ENCODE results near the gene DOCK3.
"Not testable (repeated sequence)": the region's sequence is repeated elsewhere in the genome, so short reads cannot be mapped to it uniquely, and the experiment has no call there.

DOCK3 gene

DNA sequence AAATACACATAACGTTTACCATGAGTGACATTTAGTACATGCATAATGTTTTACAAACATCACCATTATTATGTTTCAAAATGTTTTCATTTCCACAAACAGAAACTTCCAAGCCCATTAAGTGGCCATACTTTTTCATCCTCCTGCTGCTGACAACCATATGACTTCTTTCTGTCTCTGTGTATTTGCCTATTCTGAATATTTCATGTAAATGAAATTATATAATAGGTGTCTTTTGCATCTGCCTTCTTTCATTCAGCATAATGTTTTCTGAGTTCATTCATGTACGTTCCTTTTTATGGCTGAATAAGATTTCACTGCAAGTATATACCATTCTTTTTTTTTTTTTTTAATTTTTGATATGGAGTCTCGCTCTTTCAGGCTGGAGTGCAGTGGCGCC is 209.0 kb downstream of the DOCK3 start:
- no peak for DNase-seq (ENCODE audit: low read depth)

GRCh38 chr3:50885070-50885850 is 210.5 kb downstream of the DOCK3 start:
- no peak for DNase-seq (ENCODE audit: low read depth)

DNA sequence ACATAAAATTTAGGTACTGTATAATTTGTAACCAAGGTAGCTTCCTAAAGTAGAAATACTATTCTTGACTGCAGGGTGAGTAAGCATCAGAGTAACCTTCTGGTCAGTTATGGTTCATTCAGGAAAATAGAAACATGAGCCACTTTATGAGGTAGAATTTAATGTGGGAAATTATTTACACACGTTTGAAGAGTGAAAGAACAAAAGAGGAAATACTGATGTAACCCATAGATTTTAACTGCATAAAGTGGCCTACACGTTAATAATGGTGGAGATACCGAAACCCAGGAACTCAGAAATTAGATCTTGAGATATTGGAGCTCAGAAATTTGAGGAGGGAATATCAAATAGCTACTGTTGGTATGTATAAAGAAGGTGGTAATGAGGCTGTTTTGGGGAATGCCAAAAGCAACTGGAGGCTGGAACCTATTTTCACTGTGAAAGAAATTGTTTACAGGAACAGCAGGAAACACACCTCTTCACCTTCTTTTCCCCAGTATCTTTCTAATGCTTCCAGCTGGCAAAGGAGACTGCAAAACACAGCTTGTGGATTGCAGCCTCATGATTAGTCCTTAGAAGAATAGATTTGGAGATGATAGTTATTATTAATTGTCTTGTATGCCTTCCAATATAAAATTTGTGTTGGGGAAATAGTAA is 216.1 kb downstream of the DOCK3 start:
- DNase-seq (ENCODE audit: low read depth) = no peak

- not testable (repeated sequence) for DNase-seq (ENCODE audit: low read depth)
These were observed 226.4 kb downstream of the DOCK3 start for GRCh38 chr3:50901097-50901496.

DNA sequence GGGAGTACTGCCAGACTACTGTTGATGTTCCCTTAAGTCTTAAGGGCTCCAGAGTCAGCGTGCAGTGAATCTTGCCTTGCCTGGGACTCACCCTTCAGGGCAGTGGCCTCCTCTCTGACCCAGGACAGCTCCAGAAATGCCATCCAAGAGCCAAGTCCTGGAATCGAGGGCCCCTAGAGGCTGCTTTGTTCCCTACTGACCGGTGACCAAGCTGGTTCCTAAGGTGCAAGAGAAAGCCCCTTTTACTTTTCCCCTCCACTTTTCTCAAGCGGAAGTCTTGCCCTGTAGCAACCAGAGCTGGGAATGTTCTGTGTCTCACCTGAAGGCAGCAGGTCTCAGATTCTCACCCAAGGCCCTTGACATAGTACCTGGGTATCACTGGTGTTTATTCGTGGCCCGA is 238.0 kb downstream of the DOCK3 start:
- DNase-seq (ENCODE audit: low read depth) = no peak

GRCh38 chr3:50913260-50913659 is 238.5 kb downstream of the DOCK3 start:
- DNase-seq (ENCODE audit: low read depth) = no peak

- DNase-seq (ENCODE audit: low read depth) = not testable (repeated sequence)
These were observed 247.3 kb downstream of the DOCK3 start for GRCh38 chr3:50922071-50922470.

DNA sequence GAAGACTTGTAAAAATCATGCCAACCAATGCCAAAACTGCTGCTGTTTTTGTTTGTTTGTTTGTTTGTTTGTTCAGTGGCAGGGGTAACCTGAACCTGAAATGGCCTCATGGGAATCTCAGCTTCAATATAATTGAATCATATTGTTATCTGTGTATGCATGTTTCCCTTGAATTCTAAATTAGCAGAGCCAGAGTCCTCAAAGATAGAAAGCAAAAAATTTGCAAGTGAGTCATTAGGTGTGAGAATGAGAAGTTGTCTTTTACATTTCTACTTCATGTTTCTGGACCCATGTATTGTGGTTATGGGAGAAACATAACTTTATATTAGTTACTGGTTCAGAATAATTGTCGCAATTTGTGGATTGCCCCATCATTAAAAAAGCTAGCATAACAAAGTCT is 249.2 kb downstream of the DOCK3 start:
- no peak for DNase-seq (ENCODE audit: low read depth)

- no peak for DNase-seq (ENCODE audit: low read depth)
These were observed 249.9 kb downstream of the DOCK3 start for GRCh38 chr3:50924638-50925037.

DNA sequence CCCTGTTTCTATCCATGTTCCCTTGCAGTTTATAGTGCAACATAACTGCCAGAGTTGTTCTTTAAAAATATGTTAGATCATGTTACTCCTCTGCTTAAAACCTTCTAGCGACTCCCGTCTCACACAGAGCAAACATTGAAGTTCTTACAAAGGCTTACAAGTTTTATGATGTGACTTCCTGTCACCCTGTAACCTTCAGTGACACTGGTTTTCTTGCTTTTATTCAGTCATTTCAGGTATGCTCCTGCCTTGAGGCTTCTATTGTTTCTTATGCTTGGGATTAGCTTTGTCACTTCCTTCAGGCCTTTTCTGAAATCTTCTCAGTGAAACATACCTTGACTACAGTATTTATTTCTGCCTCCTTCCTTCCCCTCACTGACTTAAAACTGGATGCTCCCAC is 252.1 kb downstream of the DOCK3 start:
- no peak for DNase-seq (ENCODE audit: low read depth)

DNA sequence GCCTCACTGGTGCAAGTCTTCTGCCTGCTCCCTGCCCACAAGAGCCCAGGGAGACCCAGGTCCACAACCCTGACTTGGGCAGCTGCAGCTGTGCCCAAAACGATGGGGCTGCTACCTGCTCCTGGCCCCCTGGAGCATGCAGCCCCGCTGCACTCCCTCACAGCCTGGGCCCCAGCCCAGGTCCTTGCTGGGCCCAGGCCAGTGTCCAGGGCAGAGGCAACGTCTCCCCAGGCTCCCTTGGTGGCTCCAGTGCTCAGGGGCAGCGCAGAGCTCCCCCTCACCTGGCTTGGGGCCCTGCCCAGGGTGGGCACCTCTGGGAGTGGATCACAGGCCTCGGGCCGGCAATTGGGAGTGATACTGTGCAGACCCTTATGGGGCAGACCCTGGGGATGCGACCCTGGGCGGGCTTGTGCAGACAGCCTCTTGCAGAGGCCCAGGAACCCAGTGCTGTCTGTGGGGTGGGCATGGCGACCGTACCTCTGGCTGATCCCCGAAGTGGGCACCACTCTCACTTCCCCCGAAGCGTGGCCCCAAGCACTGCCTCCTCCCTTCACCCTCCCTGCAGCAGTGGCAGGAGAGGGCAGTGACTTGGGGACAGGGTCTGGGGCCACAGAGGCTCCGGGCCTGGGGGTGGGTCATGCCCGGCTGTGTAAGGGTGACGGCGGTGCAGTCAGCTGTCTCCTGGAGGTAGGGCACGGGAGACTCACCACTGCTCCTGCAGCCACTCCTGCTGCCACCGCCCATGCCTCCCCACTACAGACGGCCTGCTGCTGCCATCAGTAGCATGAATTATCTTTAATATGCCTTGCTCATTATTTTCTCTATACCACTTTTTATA is 255.9 kb downstream of the DOCK3 start:
- no peak for DNase-seq (ENCODE audit: low read depth)

GRCh38 chr3:50932918-50933317 is 258.2 kb downstream of the DOCK3 start:
- DNase-seq (ENCODE audit: low read depth) = not testable (repeated sequence)

- no peak for DNase-seq (ENCODE audit: low read depth)
These were observed 261.7 kb downstream of the DOCK3 start for GRCh38 chr3:50936389-50936788.

DNA sequence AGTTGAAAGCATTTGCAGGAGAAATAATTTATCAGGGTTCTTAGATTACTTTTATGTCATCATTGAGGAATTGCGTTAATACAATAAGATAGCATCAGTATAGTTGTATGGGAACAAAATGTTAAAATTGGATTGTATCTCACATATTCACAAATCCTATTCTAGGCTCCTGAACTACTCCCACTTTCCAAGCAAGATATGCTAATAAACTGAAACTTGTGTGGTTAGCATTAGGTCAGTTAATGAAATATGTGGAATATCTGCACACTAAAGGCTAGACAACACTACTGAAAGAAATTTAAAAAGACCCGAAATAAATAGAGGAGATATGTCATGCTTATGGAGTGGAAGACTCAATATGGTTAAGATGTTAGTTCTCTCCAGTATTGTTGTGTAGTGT is 272.7 kb downstream of the DOCK3 start:
- DNase-seq (ENCODE audit: low read depth) = no peak

DNA sequence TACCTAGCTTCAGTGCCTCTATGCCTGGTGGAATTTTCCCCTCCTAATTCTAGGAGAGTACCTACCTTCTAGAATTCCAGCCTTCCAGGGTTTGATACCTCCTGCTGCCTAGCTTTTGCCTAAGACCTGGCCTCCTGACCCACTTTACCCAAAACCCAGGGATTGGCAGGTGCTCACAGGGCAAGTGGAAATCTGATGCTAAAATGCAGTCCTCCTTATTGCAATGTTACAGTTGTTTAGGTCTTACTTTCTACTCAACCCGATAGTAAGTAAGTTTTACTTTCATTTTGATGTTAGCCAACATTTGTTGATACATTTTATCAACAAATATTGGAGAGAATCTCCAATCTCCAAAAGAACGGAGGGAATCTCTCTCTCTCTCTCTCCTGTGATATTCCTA is 275.9 kb downstream of the DOCK3 start:
- DNase-seq (ENCODE audit: low read depth) = no peak

GRCh38 chr3:50953825-50954414 is 279.2 kb downstream of the DOCK3 start:
- no peak for DNase-seq (ENCODE audit: low read depth)

DNA sequence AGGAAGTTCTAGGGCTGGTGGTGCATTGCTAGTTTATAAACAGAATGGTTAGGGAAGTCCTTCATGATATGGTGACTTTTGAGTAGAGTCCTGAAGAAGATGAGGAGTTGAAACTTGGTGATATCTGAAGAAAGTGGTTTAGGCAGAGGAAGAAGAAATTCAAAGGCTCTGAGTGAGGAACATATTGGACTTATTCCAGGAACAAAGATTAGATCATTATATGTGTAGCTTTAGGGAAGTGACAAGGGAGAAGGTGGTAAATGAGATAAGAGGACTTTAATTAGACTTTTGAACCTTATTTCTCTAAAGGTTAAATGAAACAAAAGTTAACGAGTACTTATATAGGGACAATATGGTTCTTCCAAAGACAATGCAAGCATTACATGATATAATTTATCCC is 286.7 kb downstream of the DOCK3 start:
- DNase-seq (ENCODE audit: low read depth) = no peak

- peak; percentile 33 for DNase-seq (ENCODE audit: low read depth)
These were observed 296.8 kb downstream of the DOCK3 start for GRCh38 chr3:50971487-50971924.

GRCh38 chr3:50972029-50972428 is 297.3 kb downstream of the DOCK3 start:
- DNase-seq (ENCODE audit: low read depth) = no peak

DNA sequence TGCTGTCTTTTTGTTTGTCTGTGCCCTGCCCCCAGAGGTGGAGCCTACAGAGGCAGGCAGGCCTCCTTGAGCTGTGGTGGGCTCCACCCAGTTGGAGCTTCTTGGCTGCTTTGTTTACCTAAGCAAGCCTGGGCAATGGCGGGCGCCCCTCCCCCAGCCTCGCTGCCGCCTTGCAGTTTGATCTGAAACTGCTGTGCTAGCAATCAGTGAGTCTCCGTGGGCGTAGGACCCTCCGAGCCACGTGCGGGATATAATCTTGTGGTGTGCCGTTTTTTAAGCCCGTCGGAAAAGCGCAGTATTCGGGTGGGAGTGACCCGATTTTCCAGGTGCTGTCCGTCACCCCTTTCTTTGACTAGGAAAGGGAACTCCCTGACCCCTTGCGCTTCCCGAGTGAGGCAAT is 303.9 kb downstream of the DOCK3 start:
- DNase-seq (ENCODE audit: low read depth) = not testable (repeated sequence)

- no peak for DNase-seq (ENCODE audit: low read depth)
These were observed 304.4 kb downstream of the DOCK3 start for GRCh38 chr3:50978991-50979667.
